GM12873 (cell line): ENCODE measurements around the gene SYNCRIP.

Experiments used
- CTCF ChIP-seq: IDR thresholded peaks from 2 replicates; pipeline ENCODE4 v1.5.1; 2012; ENCODE audit warnings: low read depth, mild to moderate bottlenecking, moderate library complexity, low read length, control low read depth; ENCODE audit not compliant: insufficient read depth; ENCODE audit errors: missing control alignments

The SYNCRIP gene

GRCh38 chr6:85660181-85660611 is 17.5 kb upstream of the SYNCRIP start:
- no peak for TF ChIP-seq CTCF

- TF ChIP-seq CTCF, result no peak
Observed at GRCh38 chr6:85650606-85651005, 7.9 kb upstream of the SYNCRIP start.

DNA sequence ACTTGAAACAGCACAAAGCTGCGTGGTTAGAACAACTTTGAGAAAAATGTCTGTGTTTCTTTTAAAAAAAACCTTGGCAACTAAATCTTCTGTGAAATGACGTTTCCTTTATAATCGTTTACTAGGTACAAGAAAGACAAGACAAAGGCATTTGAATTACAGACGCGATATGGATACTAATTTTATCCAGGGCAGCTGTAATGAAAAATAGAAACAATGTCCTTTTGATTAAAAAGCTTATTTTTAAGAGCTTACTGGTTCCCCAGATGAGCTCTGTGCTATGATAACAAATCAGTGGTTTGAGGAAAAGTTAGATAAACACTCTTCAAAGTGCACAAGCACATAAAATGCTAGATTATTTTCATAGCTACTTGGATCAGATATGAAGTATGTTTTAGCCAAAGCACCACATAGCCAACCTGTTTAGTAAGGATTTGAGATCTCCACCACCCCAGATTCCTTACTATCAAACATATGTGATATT is 1.6 kb upstream of the SYNCRIP start:
- TF ChIP-seq CTCF, result no peak

GRCh38 chr6:85643537-85644278 is 1.0 kb upstream of the SYNCRIP start:
- no peak for TF ChIP-seq CTCF

DNA sequence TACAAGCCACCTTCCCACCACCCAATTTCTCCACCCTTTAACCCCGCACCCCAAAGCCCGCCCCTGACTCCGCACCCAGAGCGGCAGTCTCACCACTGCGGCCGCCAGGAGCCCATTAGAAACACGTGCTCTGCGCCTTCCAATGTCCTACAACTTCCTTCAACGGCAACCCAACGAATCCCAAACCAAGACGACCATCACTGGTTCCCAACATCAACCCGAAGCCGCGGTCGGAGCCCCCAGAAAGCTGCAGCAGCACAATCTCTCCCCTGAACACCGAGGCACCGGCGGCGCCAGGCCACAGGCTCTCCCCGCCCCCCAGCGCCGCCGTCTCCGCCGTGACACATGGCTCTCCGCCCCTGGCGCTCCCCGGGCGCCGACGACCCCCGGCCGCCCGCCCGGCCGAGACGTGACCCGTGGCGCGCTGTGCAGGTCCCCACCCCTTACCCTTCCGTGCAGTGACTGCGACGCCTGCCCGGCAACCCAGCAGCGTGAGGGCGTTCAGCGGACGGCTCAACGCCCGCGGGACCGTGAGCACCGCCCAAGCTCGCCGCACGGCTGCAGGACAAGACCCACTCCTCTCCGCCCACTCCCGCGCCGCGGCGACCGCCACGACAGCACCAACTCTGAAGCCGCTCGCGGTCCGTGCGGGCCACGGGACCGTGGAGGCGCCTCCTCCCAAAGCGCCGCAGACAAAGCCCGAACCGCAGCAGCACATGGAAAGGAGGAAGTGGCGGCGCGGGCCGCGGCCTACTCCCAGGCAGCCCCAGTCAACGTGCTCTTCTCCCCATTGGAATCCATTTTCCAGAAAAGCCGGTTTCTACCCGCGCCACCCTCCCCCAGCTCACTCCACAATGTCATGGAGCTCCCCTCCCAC is 551 bp downstream of the SYNCRIP start:
- peak; percentile 0 for TF ChIP-seq CTCF

GRCh38 chr6:85641522-85641896 is 1.2 kb downstream of the SYNCRIP start:
- TF ChIP-seq CTCF, result no peak

GRCh38 chr6:85640821-85641220 is 1.9 kb downstream of the SYNCRIP start:
- TF ChIP-seq CTCF, result no peak
